ENCODE measurements around the gene PSEN1.
"Not testable (repeated sequence)": the region's sequence is repeated elsewhere in the genome, so short reads cannot be mapped to it uniquely, and the experiment has no call there.

PSEN1 gene

DNA sequence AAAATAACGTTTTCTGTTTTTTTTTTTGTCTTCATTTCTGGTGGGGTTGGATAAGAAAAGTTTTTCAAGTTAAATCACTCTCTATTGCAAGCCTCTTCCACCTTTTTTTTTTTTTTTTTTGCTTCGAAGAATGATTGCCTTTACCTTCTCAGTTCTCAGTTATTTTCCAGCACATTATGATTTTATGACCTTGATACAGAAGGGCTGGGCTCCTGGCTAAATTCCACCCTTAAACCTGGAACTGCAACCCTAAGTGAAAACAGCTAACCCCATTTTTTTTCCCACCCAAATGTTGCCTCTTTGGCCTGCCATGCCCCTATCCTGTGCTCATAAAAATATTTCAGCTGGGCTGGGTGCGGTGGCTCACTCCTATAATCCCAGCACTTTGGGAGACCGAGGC lies 31.4 kb downstream of the PSEN1 start:
- no peak for DNase-seq (ENCODE audit: low read depth)

DNA sequence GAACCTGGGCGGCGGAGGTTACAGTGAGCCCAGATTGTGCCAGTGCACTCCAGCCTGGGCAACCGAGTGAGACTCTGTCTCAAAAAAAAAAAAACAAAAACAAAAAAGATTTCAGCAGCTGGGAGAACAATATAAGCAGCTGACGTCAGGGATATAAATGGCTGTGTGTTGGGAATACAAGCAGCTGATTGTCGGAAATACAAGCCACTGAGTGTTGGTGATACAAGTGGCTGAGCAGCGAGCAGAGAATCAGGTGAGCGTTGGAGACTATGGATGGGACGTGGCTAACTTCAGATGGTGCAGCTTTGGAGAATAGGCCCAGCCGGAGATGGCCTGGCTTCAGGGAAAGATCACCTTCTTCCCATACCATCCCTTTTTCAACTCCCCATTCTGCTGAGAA lies 32.0 kb downstream of the PSEN1 start:
- DNase-seq (ENCODE audit: low read depth), result no peak

DNA sequence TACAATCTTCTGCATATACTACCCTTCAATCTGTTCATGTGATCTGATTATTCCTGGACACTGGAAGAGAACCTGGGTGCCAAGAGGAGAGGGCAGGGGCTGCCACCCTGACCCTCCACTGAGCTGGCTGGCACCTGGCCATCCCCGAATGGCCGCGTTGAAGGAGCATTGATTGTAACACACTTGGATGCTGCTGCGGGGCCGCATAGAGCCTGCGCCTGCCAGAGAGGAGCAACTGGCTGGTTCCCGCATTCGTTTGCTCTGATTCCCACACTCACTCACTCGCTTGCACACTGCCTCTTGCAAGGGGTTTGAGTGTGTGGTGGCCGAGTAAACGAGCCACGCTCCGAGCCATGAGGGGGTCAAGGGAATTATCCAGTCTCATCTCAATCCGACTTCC lies 32.4 kb downstream of the PSEN1 start:
- DNase-seq (ENCODE audit: low read depth), result no peak

DNA sequence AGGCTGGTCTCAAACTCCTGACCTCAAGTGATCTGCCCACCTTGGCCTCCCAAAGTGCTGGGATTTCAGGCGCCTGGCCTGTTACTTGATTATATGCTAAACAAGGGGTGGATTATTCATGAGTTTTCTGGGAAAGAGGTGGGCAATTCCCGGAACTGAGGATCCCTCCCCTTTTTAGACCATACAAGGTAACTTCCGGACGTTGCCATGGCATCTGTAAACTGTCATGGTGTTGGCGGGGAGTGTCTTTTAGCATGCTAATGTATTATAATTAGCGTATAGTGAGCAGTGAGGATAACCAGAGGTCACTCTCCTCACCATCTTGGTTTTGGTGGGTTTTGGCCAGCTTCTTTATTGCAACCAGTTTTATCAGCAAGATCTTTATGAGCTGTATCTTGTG lies 33.5 kb downstream of the PSEN1 start:
- DNase-seq (ENCODE audit: low read depth), result not testable (repeated sequence)

DNA sequence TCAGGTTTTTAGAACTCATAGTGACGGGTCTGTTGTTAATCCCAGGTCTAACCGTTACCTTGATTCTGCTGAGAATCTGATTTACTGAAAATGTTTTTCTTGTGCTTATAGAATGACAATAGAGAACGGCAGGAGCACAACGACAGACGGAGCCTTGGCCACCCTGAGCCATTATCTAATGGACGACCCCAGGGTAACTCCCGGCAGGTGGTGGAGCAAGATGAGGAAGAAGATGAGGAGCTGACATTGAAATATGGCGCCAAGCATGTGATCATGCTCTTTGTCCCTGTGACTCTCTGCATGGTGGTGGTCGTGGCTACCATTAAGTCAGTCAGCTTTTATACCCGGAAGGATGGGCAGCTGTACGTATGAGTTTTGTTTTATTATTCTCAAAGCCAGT lies 34.4 kb downstream of the PSEN1 start:
- no peak for DNase-seq (ENCODE audit: low read depth)

DNA sequence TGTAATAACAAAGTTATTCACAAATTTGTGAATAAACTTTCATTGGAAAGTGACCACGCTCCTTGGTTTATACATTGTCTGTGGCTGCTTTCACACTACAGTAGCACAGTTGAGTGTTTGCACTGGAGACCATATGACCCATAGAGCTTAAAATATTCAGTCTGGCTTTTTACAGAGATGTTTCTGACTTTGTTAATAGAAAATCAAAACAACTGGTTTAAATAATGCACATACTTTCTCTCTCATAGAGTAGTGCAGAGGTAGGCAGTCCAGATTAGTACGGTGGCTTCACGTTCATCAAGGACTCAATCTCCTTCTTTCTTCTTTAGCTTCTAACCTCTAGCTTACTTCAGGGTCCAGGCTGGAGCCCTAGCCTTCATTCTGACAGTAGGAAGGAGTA lies 36.2 kb downstream of the PSEN1 start:
- DNase-seq (ENCODE audit: low read depth), result no peak

DNA sequence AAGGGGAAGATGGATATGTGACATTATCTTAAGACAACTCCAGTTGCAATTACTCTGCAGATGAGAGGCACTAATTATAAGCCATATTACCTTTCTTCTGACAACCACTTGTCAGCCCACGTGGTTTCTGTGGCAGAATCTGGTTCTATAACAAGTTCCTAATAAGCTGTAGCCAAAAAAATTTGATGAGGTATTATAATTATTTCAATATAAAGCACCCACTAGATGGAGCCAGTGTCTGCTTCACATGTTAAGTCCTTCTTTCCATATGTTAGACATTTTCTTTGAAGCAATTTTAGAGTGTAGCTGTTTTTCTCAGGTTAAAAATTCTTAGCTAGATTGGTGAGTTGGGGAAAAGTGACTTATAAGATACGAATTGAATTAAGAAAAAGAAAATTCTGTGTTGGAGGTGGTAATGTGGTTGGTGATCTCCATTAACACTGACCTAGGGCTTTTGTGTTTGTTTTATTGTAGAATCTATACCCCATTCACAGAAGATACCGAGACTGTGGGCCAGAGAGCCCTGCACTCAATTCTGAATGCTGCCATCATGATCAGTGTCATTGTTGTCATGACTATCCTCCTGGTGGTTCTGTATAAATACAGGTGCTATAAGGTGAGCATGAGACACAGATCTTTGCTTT lies 36.9 kb downstream of the PSEN1 start:
- no peak for DNase-seq (ENCODE audit: low read depth)

DNA sequence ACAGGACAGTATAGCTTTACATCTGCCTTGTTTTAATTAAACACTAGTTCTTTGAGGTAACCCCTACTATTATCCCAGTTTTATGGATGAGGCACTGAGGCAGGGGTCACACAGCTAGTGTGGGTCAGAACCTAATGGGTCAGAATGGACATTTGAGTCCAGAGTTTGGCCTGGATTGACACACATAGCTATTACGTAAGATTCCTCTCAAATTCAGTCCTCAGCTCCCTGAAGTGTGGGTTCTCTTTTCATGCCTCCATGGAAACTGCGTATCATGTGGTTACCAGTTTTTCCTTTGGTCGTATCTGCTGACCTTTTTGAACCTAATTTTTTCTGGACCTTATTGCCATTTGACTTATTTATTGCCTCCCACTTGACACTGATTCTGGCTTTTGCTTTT lies 40.4 kb downstream of the PSEN1 start:
- DNase-seq (ENCODE audit: low read depth), result no peak

DNA sequence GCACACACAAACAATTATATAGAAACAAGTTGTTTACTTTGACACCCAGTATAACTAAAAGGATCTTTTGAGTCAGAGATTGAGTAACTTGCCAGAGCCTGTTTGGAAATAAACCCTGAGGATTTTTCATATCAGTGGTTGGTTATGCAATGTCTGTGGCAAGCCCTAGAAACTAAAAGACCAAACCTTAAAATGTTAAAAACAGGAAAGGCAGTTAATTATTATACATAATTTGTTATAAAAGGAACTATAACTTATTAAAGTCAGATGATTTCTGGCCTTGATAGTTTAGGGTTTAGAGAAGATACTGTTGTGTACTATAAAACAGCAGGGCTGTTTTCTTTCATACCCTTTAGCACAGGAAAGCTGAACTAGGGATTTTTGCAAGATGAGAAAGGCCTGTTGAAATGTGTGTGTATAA lies 44.1 kb downstream of the PSEN1 start:
- no peak for DNase-seq (ENCODE audit: low read depth)

DNA sequence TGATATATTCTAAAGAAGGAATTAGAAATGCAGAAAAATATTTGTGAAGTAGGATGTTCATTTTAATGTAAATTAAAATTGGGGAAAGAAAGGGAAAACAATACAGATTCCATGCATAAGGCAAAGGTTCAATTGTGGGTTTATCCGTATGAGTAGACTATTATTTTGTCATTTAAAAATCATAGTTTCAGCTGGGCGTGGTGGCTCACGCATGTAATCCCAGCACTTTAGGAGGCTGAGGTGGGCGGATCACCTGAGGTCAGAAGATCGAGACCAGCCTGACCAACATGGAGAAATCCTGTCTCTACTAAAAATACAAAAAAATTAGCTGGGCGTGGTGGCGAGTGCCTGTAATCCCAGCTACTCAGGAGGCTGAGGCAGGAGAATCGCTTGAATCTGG lies 44.7 kb downstream of the PSEN1 start:
- DNase-seq (ENCODE audit: low read depth), result not testable (repeated sequence)

DNA sequence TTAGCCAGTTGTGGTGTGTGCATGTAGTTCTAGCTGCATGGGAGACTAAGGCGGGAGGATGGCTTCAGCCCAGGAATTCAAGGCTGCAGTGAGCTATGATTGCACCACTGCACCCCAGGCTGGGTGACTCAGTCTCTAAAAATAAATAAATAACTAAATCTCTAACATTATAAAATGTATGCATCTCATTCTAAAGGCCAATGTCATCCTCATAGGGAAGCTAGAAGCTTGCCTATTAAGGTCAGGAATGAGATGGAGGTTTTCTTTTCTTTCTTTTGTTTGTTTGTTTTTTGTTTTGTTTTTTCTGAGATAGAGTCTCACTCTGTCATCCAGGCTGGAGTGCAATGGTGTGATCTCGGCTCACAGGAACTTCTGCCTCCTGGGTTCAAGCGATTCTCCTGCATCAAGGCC lies 52.2 kb downstream of the PSEN1 start:
- no peak for DNase-seq (ENCODE audit: low read depth)

DNA sequence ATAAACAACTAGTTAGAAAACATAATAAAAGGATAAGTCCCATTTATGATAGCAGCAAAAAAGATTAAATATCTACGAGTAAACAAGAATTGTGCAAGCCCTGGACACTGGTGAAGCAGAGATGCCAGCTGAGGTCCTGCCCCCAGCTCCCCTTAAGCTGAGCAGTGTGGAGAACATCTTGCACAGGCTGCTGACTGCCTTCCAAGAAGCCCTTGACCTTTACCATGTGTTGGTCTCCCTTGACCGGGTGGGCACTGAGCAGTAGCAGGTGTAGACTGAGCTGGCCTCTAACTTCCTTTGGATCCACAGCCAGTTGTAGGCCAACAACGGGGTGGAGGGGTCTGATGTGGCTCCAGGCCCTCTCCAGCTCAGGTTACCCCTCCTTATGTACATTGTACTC lies 53.3 kb downstream of the PSEN1 start:
- DNase-seq (ENCODE audit: low read depth), result no peak

DNA sequence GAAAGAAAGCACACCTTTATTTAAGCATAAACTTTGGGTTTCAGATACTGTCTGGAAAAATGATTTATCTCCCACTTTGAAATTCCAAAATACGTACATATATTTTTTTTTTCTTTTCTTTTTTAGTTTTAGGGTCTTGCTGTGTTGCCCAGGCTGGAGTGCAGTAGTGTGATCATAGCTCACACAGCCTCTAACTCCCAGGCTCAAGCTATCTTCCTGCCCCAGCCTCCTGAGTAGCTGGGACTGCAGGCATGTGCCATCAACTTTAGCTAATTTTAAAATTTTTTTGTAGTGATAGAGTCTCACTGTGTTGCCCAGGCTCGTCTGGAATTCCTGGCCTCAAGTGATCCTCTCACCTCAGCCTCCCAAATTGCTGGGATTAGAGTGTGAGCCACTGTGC lies 55.1 kb downstream of the PSEN1 start:
- DNase-seq (ENCODE audit: low read depth), result no peak

DNA sequence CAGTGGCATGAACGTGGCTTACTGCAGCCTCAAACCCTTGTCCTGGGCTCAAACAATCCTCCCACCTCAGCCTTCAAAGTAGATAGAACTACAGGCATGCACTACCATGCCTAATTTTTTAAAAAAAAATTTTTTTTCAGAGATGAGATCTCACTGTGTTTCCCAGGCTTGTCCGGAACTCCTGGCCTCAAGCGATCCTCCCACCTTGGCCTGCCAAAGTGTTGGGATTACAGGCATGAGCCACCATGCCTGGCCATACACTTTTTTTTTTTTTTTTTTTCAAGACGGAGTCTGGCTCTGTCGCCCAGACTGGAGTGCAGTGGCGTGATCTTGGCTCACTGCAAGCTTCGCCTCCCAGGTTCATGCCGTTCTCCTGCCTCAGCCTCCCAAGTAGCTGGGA lies 58.0 kb downstream of the PSEN1 start:
- not testable (repeated sequence) for DNase-seq (ENCODE audit: low read depth)

DNA sequence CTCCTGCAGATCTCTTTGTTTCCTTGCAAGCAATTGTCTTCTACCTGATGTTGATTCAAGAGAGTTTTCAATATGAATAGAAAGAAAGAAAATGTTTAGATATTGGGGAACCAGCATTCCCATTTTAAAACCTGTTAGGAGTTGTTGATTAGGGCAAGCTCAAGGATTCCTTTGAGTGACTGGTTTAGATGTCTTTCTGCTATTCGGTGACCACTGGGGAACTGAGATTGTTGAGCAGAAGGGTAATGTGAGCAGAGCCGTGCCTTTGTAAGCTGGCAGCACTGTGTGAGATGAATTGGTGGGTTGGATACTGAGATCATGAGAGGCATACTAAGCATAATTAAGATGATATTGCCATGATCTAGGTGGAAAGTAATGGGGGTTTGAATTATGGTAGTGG lies 61.9 kb downstream of the PSEN1 start:
- DNase-seq (ENCODE audit: low read depth), result no peak

DNA sequence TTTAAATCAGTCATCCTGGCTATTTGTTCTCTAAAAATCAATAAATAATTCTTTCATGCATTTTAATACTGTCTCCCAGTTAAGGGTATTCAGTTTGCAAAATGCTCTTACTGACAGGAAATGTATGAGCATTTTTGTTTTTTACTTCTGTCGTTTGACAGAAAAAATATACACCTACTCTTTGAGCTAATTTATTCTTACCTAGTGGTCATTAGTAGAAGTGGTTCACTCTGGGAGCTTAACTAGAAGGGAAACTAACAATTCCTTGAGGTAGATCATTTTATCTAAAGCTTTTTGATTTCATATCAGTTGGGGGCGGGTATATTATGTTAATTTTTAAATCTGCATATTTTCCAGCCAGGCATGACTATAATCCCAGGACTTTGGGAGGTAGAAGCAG lies 67.2 kb downstream of the PSEN1 start:
- no peak for DNase-seq (ENCODE audit: low read depth)

DNA sequence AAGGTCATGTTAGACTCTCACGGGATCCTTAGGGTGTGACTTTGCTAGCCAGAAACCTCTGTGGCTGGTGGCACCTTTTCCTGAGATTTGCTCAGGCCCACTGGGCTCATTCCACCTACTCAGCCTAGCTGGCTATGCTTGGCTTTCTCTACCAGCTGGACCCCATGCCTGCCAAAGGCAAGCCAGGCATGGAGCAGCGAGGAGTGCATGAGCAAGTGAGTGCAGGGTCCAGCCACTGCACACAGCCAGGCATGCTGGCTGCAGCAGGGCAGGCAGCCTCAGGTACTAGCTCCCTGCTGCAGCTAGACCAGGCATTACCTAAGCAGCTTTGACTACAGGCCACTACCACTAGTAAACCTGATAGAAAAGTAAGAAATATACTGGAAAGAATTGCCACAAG lies 71.3 kb downstream of the PSEN1 start:
- no peak for DNase-seq (ENCODE audit: low read depth)

DNA sequence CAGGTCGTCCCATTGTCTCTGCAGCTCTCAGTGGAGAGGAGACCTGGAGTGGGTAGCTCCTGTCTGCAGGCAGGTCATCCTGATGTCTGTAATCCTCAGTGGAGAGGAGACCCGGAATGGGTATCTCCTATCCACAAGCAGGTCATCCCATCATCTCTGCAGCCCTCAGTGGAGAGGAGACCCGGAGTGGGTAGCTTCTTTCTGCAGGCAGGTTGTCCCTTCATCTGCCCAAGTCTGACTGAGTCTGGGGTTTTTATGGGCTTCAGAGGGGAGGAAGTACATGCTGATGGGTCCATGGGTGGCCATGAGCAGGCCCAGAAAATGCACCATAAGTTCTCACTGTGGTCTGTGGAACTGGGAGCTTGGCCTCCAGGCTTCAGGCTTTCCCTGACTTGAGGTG lies 72.1 kb downstream of the PSEN1 start:
- DNase-seq (ENCODE audit: low read depth), result no peak

DNA sequence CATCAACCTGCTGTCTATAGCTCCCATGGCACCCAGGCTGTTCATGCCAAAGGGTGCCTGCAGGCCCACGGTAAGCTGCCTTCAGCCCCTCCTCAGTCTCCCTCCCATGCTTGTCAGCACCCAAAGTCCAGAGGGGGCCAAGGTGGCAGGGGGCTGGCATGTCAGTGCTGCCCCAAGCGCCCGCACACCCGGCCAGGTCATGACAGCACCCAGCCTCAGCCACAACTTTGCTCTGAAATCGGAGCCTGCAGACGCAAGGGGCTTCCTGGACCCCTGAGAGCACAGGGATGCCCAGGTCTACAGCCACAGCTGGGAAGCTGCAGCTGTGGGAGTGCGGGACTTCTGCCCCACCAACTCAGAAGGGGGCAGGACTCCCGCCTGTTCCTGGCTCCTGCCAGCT lies 72.5 kb downstream of the PSEN1 start:
- DNase-seq (ENCODE audit: low read depth), result no peak

DNA sequence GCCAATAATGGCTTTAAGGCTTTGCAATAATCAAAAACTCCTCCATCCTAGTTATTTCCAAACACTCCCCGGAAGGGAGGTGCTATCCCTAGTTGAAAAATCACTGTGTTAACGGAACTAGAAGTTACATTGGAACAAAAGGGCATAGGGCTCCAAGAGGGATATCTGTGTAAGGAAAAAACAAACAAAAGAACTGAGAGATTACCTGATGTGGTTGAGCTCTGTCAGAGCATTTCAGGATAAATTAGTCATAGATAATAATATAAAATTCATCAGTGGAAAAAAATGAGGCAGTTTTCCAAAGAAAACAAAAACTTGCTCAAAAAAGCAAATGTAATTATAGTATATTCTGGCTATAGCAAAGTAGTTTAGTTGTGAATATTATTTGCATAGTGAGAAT lies 73.6 kb downstream of the PSEN1 start:
- DNase-seq (ENCODE audit: low read depth), result no peak

DNA sequence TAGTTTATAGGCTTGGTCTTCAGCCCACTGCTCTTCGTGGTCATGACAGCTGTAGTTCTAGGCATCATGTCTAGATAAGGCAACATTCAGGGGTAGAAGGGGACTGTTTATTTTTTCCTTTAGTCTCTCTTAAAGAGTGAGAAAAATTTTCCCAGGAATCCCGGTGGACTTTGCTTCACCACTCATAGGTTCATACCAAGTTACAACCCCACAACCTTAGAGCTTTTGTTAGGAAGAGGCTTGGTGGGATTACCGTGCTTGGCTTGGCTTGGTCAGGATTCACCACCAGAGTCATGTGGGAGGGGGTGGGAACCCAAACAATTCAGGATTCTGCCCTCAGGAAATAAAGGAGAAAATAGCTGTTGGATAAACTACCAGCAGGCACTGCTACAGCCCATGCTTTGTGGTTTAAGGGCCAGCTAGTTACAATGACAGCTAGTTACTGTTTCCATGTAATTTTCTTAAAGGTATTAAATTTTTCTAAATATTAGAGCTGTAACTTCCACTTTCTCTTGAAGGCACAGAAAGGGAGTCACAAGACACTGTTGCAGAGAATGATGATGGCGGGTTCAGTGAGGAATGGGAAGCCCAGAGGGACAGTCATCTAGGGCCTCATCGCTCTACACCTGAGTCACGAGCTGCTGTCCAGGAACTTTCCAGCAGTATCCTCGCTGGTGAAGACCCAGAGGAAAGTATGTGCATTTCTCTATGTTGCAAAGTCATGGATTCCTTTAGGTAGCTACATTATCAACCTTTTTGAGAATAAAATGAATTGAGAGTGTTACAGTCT lies 75.1 kb downstream of the PSEN1 start:
- DNase-seq (ENCODE audit: low read depth), result no peak

DNA sequence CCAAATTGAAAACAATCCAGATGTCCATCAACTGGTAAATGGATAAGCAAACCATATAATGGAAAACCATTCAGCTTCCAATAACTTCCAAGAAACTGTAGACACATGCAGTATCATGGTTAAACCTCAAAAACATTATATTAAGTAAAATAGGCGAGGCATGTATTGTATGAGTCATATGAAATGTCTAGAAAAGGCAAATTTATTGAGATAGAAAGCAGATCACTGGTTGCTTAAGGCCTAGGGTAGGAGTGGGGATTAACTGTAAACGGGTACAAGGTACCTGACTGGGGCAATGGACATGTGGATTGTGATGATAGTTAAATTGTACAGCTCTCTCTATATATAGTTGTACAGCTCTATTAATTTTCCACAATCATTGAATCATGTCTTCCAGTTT lies 79.7 kb downstream of the PSEN1 start:
- no peak for DNase-seq (ENCODE audit: low read depth)

DNA sequence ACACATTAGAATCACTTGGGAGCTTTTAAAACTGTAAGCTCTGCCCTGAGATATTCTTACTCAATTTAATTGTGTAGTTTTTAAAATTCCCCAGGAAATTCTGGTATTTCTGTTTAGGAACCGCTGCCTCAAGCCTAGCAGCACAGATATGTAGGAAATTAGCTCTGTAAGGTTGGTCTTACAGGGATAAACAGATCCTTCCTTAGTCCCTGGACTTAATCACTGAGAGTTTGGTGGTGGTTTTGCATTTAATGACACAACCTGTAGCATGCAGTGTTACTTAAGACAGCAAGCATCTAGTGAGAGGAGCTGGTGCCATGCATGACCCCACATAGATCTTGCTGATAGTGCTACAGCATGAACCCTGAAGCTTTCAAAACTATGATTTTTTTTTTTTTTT lies 81.1 kb downstream of the PSEN1 start:
- no peak for DNase-seq (ENCODE audit: low read depth)

DNA sequence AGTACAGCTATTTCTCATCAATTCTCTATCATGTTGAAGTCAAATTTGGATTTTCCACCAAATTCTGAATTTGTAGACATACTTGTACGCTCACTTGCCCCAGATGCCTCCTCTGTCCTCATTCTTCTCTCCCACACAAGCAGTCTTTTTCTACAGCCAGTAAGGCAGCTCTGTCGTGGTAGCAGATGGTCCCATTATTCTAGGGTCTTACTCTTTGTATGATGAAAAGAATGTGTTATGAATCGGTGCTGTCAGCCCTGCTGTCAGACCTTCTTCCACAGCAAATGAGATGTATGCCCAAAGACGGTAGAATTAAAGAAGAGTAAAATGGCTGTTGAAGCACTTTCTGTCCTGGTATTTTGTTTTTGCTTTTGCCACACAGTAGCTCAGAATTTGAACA lies 83.8 kb downstream of the PSEN1 start:
- no peak for DNase-seq (ENCODE audit: low read depth)
